HEK293T (cell line): ENCODE data around the gene AGFG1.

Experiments
- FOXK2 ChIP-seq: fragments of 450-650 bp; IDR thresholded peaks from 2 replicates; pipeline ENCODE4 v1.6.1; 2016; ENCODE audit warnings: mild to moderate bottlenecking
- HDGF ChIP-seq: fragments of 450-650 bp; IDR thresholded peaks from 2 replicates; pipeline ENCODE4 v1.6.1; 2017; ENCODE audit warnings: antibody characterized with exemption, borderline replicate concordance
- L3MBTL2 ChIP-seq: fragments of 450-650 bp; conservative IDR thresholded peaks from 2 replicates; pipeline ENCODE4 v1.6.1; 2016; ENCODE audit warnings: mild to moderate bottlenecking
- LEF1 ChIP-seq: fragments of 450-650 bp; IDR thresholded peaks from 2 replicates; pipeline ENCODE4 v1.6.1; 2017; ENCODE audit warnings: mild to moderate bottlenecking, borderline replicate concordance
- NFRKB ChIP-seq: fragments of 450-650 bp; IDR thresholded peaks from 2 replicates; pipeline ENCODE4 v1.6.1; 2016; ENCODE audit warnings: mild to moderate bottlenecking, moderate library complexity
- PKNOX1 ChIP-seq: fragments of 450-650 bp; IDR thresholded peaks from 2 replicates; pipeline ENCODE4 v1.6.1; 2016
- SUZ12 ChIP-seq: fragments of 450-650 bp; IDR thresholded peaks from 2 replicates; pipeline ENCODE4 v1.6.1; 2016; ENCODE audit warnings: mild to moderate bottlenecking
- TARDBP ChIP-seq: fragments of 450-650 bp; IDR thresholded peaks from 2 replicates; pipeline ENCODE4 v1.6.1; 2016

GRCh38 chr2:227488045-227488444 is 16.1 kb downstream of the AGFG1 start:
- TF ChIP-seq FOXK2, result no peak
- no peak for TF ChIP-seq PKNOX1
- TF ChIP-seq HDGF, result no peak
- no peak for TF ChIP-seq SUZ12
- no peak for TF ChIP-seq NFRKB
- TF ChIP-seq TARDBP, result no peak
- TF ChIP-seq LEF1, result no peak
- TF ChIP-seq L3MBTL2, result no peak
